ENCODE data around the gene KLK3.

The KLK3 gene

GRCh38 chr19:50897612-50898011, 42.9 kb downstream of the KLK3 start:
- DNase-seq (ENCODE audit: low read depth in 2 of 3, low spot score in 2 of 3), result no peak

- DNase-seq (ENCODE audit: low read depth in 2 of 3, low spot score in 2 of 3), result no peak
Observed at GRCh38 chr19:50898018-50898417, 43.3 kb downstream of the KLK3 start.

GRCh38 chr19:50899569-50899968, 44.9 kb downstream of the KLK3 start:
- DNase-seq (ENCODE audit: low read depth in 2 of 3, low spot score in 2 of 3), result no peak

GRCh38 chr19:50902640-50903039, 47.9 kb downstream of the KLK3 start:
- DNase-seq (ENCODE audit: low read depth in 2 of 3, low spot score in 2 of 3), result no peak

- DNase-seq (ENCODE audit: low read depth in 2 of 3, low spot score in 2 of 3), result no peak
Observed at GRCh38 chr19:50906217-50906616, 51.5 kb downstream of the KLK3 start.

- DNase-seq (ENCODE audit: low read depth in 2 of 3, low spot score in 2 of 3), result no peak
Observed at GRCh38 chr19:50908336-50908735, 53.6 kb downstream of the KLK3 start.

- DNase-seq (ENCODE audit: low read depth in 2 of 3, low spot score in 2 of 3), result peak in 1 of 3 experiments; percentile 6
Observed at GRCh38 chr19:50909240-50910070, 54.7 kb downstream of the KLK3 start.
